Left ventricle myocardium inferior (tissue), 1 donor: ENCODE measurements around the gene AFF4. TPM values are rescaled to one million over a fixed set of nuclear protein-coding genes. Genes with fewer than 3 reads are reported as not detected.

Experiments used
- DNase-seq: peaks from one replicate; pipeline ENCODE4 v3.0.0-alpha.2; 2020
- H3K27ac ChIP-seq: fragments of 200-600 bp; replicated peaks from 2 replicates; pipeline ENCODE4 v1.8.0; 2021
- H3K27me3 ChIP-seq: fragments of 200-600 bp; 2 replicates; pipeline ENCODE4 v1.8.0; 2021; ENCODE audit warnings: low read depth
- H3K36me3 ChIP-seq: fragments of 200-600 bp; 2 replicates; pipeline ENCODE4 v1.8.0; 2021
- H3K4me1 ChIP-seq: fragments of 200-600 bp; 2 replicates; pipeline ENCODE4 v1.8.0; 2021
- H3K4me3 ChIP-seq: fragments of 200-600 bp; 2 replicates; pipeline ENCODE4 v1.8.0; 2021; ENCODE audit warnings: mild to moderate bottlenecking, moderate library complexity
- H3K9me3 ChIP-seq: fragments of 200-600 bp; replicated peaks from 2 replicates; pipeline ENCODE4 v1.8.0; 2021
- CTCF ChIP-seq: fragments of 200-600 bp; IDR thresholded peaks from 2 replicates; pipeline ENCODE4 v1.8.0; 2021; ENCODE audit warnings: antibody characterized with exemption, mild to moderate bottlenecking, borderline replicate concordance
- intact Hi-C: fragments of 100-400 bp; cut with micrococcal nuclease; formaldehyde crosslinking; loops from one replicate; pipeline ENCODE4 v1.11.0; 2022
- total RNA-seq: library from RNA; stranded (reverse); fragmentation: NEBNext Ultra II Directional; extraction: Animal tissue kit (Norgen Biotek cat#: 25700); gene quantifications from one replicate; pipeline ENCODE4 v1.2.1, GENCODE V29; 2021
- donor health status: DM: no; HTN: yes; CAD: no; lungs with severe emphysema.

AFF4 gene
- total RNA-seq, 1 donor from 2014 or later: 32.1 TPM

- H3K4me1 ChIP-seq: peaks cover 22% of the 10 kb centered on the region
- no peak for DNase-seq
- intact Hi-C loops: no loop called here
- H3K27ac ChIP-seq: no peak overlapping the region
- TF ChIP-seq CTCF: no peak
- peaks cover 77% of the 10 kb centered on the region for H3K36me3 ChIP-seq
- no peaks in the 10 kb centered on the region for H3K9me3 ChIP-seq
- no peak overlapping the region for H3K4me3 ChIP-seq
- H3K27me3 ChIP-seq: no peaks in the 10 kb centered on the region
Measured at GRCh38 chr5:132927355-132928061, 35.9 kb downstream of the AFF4 start.

GRCh38 chr5:132926437-132926836 is 37.0 kb downstream of the AFF4 start:
- TF ChIP-seq CTCF: no peak
- H3K4me3 ChIP-seq: no peak overlapping the region
- H3K4me1 ChIP-seq: peaks cover 22% of the 10 kb centered on the region
- no peak overlapping the region for H3K27ac ChIP-seq
- H3K27me3 ChIP-seq: no peaks in the 10 kb centered on the region
- peaks cover 78% of the 10 kb centered on the region for H3K36me3 ChIP-seq
- no peak for DNase-seq
- intact Hi-C loops: no loop called here
- H3K9me3 ChIP-seq: no peaks in the 10 kb centered on the region

- H3K27ac ChIP-seq: no peak overlapping the region
- H3K27me3 ChIP-seq: no peaks in the 10 kb centered on the region
- intact Hi-C loops: no loop called here
- H3K9me3 ChIP-seq: no peaks in the 10 kb centered on the region
- no peaks in the 10 kb centered on the region for H3K4me1 ChIP-seq
- peaks cover 46% of the 10 kb centered on the region for H3K36me3 ChIP-seq
- no peak overlapping the region for H3K4me3 ChIP-seq
- TF ChIP-seq CTCF: no peak
- DNase-seq: no peak
Measured at GRCh38 chr5:132916086-132916485, 47.3 kb downstream of the AFF4 start.

- peaks cover 2% of the 10 kb centered on the region for H3K4me1 ChIP-seq
- H3K9me3 ChIP-seq: no peaks in the 10 kb centered on the region
- H3K36me3 ChIP-seq: peaks cover 42% of the 10 kb centered on the region
- no peak overlapping the region for H3K27ac ChIP-seq
- no peak overlapping the region for H3K4me3 ChIP-seq
- H3K27me3 ChIP-seq: no peaks in the 10 kb centered on the region
- DNase-seq: no peak
- intact Hi-C loops: no loop called here
- TF ChIP-seq CTCF: no peak
Measured at GRCh38 chr5:132915681-132916080, 47.8 kb downstream of the AFF4 start.

GRCh38 chr5:132909702-132910101 is 53.7 kb downstream of the AFF4 start:
- Histone ChIP-seq H3K4me3 (no peak overlapping the region), H3K27ac (no peak overlapping the region), H3K27me3 (no peaks in the 10 kb centered on the region), H3K4me1 (peaks cover 46% of the 10 kb centered on the region), H3K36me3 (peaks cover 34% of the 10 kb centered on the region), H3K9me3 (no peaks in the 10 kb centered on the region)
- TF ChIP-seq CTCF: no peak
- intact Hi-C loops: no loop called here
- no peak for DNase-seq
